Mammary epithelial cell (primary cell): Measurements from ENCODE around the gene FKBP2.

Source experiments
- EZH2 ChIP-seq: IDR thresholded peaks from 2 replicates; pipeline ENCODE4 v1.6.1; 2012; ENCODE audit warnings: low read length, inconsistent platforms, borderline replicate concordance
- TF ChIP-seq, protein P1 (sequence below), 2 donors: IDR thresholded peaks in 1 of 2; conservative IDR thresholded peaks in 1 of 2; 2 replicates each; pipeline ENCODE4 v1.5.1; 2011 to 2012; ENCODE audit warnings: inconsistent platforms in 2 of 2, low read length in 2 of 2, mild to moderate bottlenecking in 2 of 2, control low read depth in 1 of 2, low read depth in 1 of 2; ENCODE audit not compliant: insufficient read depth in 1 of 2; ENCODE audit errors: extremely low read depth in 1 of 2

- TF ChIP-seq, protein P1, sequence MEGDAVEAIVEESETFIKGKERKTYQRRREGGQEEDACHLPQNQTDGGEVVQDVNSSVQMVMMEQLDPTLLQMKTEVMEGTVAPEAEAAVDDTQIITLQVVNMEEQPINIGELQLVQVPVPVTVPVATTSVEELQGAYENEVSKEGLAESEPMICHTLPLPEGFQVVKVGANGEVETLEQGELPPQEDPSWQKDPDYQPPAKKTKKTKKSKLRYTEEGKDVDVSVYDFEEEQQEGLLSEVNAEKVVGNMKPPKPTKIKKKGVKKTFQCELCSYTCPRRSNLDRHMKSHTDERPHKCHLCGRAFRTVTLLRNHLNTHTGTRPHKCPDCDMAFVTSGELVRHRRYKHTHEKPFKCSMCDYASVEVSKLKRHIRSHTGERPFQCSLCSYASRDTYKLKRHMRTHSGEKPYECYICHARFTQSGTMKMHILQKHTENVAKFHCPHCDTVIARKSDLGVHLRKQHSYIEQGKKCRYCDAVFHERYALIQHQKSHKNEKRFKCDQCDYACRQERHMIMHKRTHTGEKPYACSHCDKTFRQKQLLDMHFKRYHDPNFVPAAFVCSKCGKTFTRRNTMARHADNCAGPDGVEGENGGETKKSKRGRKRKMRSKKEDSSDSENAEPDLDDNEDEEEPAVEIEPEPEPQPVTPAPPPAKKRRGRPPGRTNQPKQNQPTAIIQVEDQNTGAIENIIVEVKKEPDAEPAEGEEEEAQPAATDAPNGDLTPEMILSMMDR (conservative IDR thresholded peaks at IDR 0.05 in 1 of 2, IDR thresholded peaks at IDR 0.05 in 1 of 2; ENCODE audit: extremely low read depth in 1 of 2, insufficient read depth in 1 of 2, low read depth in 1 of 2, low read length in 2 of 2): no peak
- TF ChIP-seq EZH2: no peak
Observed at GRCh38 chr11:64253481-64253880, 12.6 kb downstream of the FKBP2 start.
